H1 (cell line): Measurements from ENCODE around the gene ARHGEF2. TPM values are rescaled to one million over a fixed set of nuclear protein-coding genes. Genes with fewer than 3 reads are reported as not detected.

ENCODE experiments used
- CTCF ChIA-PET: fragments of 300-600 bp; sonication (Branson Sonifier 250); formaldehyde crosslinking; loops from one replicate; lab custom pipeline; 2021; ENCODE audit not compliant: partially characterized antibody; lab: Charles Lee
- POLR2A ChIA-PET: fragments of 300-600 bp; sonication (Branson Sonifier 250); formaldehyde crosslinking; loops from one replicate; lab custom pipeline; 2021; ENCODE audit warnings: inconsistent platforms; ENCODE audit not compliant: partially characterized antibody; lab: Charles Lee
- DNase-seq, 2 experiments: peaks; one replicate each; pipeline versions ENCODE4 v3.0.0 to v3.0.0-alpha.2; 2010 to 2022; ENCODE audit warnings: low spot score in 2 of 2, low read depth in 1 of 2, mixed read lengths in 1 of 2
- FAIRE-seq: peaks from 2 replicates; lab custom pipeline; 2011; peaks lifted over from hg19 to GRCh38; lab: Jason Lieb, UNC
- H2AFZ ChIP-seq: 2 replicates; pipeline ENCODE4 v1.8.1; 2012; ENCODE audit warnings: low read length, inconsistent platforms
- H2AK5ac ChIP-seq: 2 replicates; pipeline ENCODE4 v1.6.1; 2013; ENCODE audit warnings: low read depth, low read length
- H2BK120ac ChIP-seq: replicated peaks from 2 replicates; pipeline ENCODE3; 2013; ENCODE audit warnings: low read depth, low read length, inconsistent platforms
- H2BK12ac ChIP-seq: 2 replicates; pipeline ENCODE4 v1.6.1; 2013; ENCODE audit warnings: low read depth, low read length
- H2BK15ac ChIP-seq: 2 replicates; pipeline ENCODE4 v1.6.1; 2013; ENCODE audit warnings: low read length
- H2BK20ac ChIP-seq: 2 replicates; pipeline ENCODE4 v1.6.1; 2013; ENCODE audit warnings: low read length
- H2BK5ac ChIP-seq: 2 replicates; pipeline ENCODE4 v1.6.1; 2013; ENCODE audit warnings: low read depth, low read length
- H3K14ac ChIP-seq: 2 replicates; pipeline ENCODE4 v1.6.1; 2013; ENCODE audit warnings: inconsistent platforms; ENCODE audit not compliant: insufficient read length
- H3K18ac ChIP-seq: 2 replicates; pipeline ENCODE4 v1.6.1; 2013; ENCODE audit warnings: low read length; ENCODE audit errors: extremely low read depth
- H3K23ac ChIP-seq: 2 replicates; pipeline ENCODE4 v1.6.1; 2013; ENCODE audit warnings: inconsistent platforms; ENCODE audit not compliant: insufficient read length
- H3K23me2 ChIP-seq: 2 replicates; pipeline ENCODE4 v1.6.1; 2013; ENCODE audit warnings: low read depth, low read length
- H3K27ac ChIP-seq: 2 replicates; pipeline ENCODE4 v1.6.1; 2011; ENCODE audit warnings: low read depth, low read length, inconsistent platforms
- H3K27me3 ChIP-seq, 4 experiments: replicated peaks in 1 of 4; 1 replicate in 1 of 4; 2 replicates in 3 of 4; pipeline versions ENCODE4 v1.6.1 to v1.8.1; 2011 to 2013; ENCODE audit warnings: low read length in 3 of 4, mild to moderate bottlenecking in 3 of 4, inconsistent platforms in 2 of 4, mixed read lengths in 2 of 4, moderate library complexity in 1 of 4; ENCODE audit not compliant: control insufficient read depth in 3 of 4, insufficient read depth in 3 of 4; ENCODE audit errors: extremely low read depth in 1 of 4
- H3K36me3 ChIP-seq, 4 experiments: 2 replicates each; pipeline versions ENCODE4 v1.6.1 to v1.8.1; 2011 to 2013; ENCODE audit warnings: mild to moderate bottlenecking in 4 of 4, low read length in 3 of 4, moderate library complexity in 2 of 4, control low read depth in 1 of 4, inconsistent platforms in 1 of 4; ENCODE audit not compliant: insufficient read depth in 4 of 4, control insufficient read depth in 2 of 4
- H3K4ac ChIP-seq: replicated peaks from 2 replicates; pipeline ENCODE3; 2013; ENCODE audit warnings: low read length, low read depth, mixed read lengths, inconsistent platforms; ENCODE audit not compliant: insufficient read length
- H3K4me1 ChIP-seq, 4 experiments: replicated peaks in 1 of 4; 1 replicate in 1 of 4; 2 replicates in 3 of 4; pipeline versions ENCODE4 v1.6.1 to v1.8.1; 2011 to 2013; ENCODE audit warnings: low read length in 3 of 4, inconsistent platforms in 2 of 4, mixed read lengths in 1 of 4; ENCODE audit not compliant: insufficient read depth in 4 of 4, control insufficient read depth in 3 of 4
- H3K4me2 ChIP-seq, 2 experiments: 2 replicates each; pipeline versions ENCODE4 v1.6.1 to v1.8.1; 2011 to 2013; ENCODE audit warnings: low read depth in 2 of 2, low read length in 2 of 2, control low read depth in 1 of 2, inconsistent platforms in 1 of 2, mild to moderate bottlenecking in 1 of 2; ENCODE audit not compliant: insufficient read depth in 1 of 2
- H3K4me3 ChIP-seq, 4 experiments: fragments of 200-600, 300-600 bp in 1 of 4; sonication (generic), shearing (Covaris generic), sonication (Bioruptor Twin) in 1 of 4; 2 replicates each; pipeline versions ENCODE4 v1.5.1 to v1.8.1; 2011 to 2016; ENCODE audit warnings: low read length in 4 of 4, low read depth in 3 of 4, control low read depth in 2 of 4, inconsistent platforms in 2 of 4, mild to moderate bottlenecking in 2 of 4, mixed read lengths in 1 of 4, moderate library complexity in 1 of 4; ENCODE audit not compliant: insufficient read depth in 2 of 4; ENCODE audit errors: extremely low read depth in 1 of 4
- H3K56ac ChIP-seq: replicated peaks from 2 replicates; pipeline ENCODE3; 2013; ENCODE audit warnings: low read depth, mild to moderate bottlenecking, mixed read lengths, low read length, inconsistent platforms; ENCODE audit not compliant: insufficient read length
- H3K79me1 ChIP-seq: 2 replicates; pipeline ENCODE4 v1.6.1; 2013; ENCODE audit warnings: low read depth, low read length, control low read depth
- H3K79me2 ChIP-seq, 2 experiments: 2 replicates each; pipeline versions ENCODE4 v1.6.1 to v1.8.1; 2012 to 2013; ENCODE audit warnings: low read length in 2 of 2, mild to moderate bottlenecking in 2 of 2, inconsistent platforms in 1 of 2; ENCODE audit not compliant: insufficient read depth in 2 of 2, control insufficient read depth in 1 of 2
- H3K9ac ChIP-seq, 4 experiments: replicated peaks in 1 of 4; 1 replicate in 1 of 4; 2 replicates in 3 of 4; pipeline versions ENCODE4 v1.6.1 to v1.8.1; 2011 to 2013; ENCODE audit warnings: low read depth in 3 of 4, low read length in 3 of 4, control low read depth in 2 of 4, mild to moderate bottlenecking in 2 of 4, moderate library complexity in 2 of 4, inconsistent platforms in 1 of 4; ENCODE audit errors: extremely low read depth in 1 of 4
- H3K9me3 ChIP-seq, 2 experiments: 2 replicates each; pipeline versions ENCODE4 v1.6.1 to v1.8.1; 2012 to 2013; ENCODE audit warnings: mild to moderate bottlenecking in 2 of 2, moderate library complexity in 2 of 2, control low read depth in 1 of 2, inconsistent platforms in 1 of 2, low read depth in 1 of 2, low read length in 1 of 2, mixed read lengths in 1 of 2; ENCODE audit not compliant: insufficient read depth in 2 of 2
- H4K20me1 ChIP-seq, 2 experiments: replicated peaks in 1 of 2; 2 replicates each; pipeline versions ENCODE3 to v1.8.1; 2011 to 2013; ENCODE audit warnings: inconsistent platforms in 2 of 2, low read length in 2 of 2, mild to moderate bottlenecking in 1 of 2; ENCODE audit not compliant: insufficient read depth in 2 of 2, control insufficient read depth in 1 of 2
- H4K5ac ChIP-seq: 2 replicates; pipeline ENCODE4 v1.6.1; 2013; ENCODE audit warnings: low read length, low read depth, mixed read lengths, inconsistent platforms; ENCODE audit not compliant: insufficient read length
- H4K8ac ChIP-seq: 2 replicates; pipeline ENCODE4 v1.8.0; 2013; ENCODE audit warnings: mild to moderate bottlenecking, moderate library complexity, low read length, inconsistent platforms; ENCODE audit not compliant: insufficient read depth; ENCODE audit errors: extremely low read depth
- H4K91ac ChIP-seq: replicated peaks from 2 replicates; pipeline ENCODE3; 2013; ENCODE audit warnings: low read length, mixed read lengths, inconsistent platforms; ENCODE audit not compliant: insufficient read length
- ASH2L ChIP-seq: fragments of 200-600, 300-600 bp; sonication (generic); IDR thresholded peaks from one replicate; pipeline ENCODE4 v1.7.1; 2017; ENCODE audit warnings: low read length
- GTF2F1 ChIP-seq: IDR thresholded peaks from 2 replicates; pipeline ENCODE4 v1.6.1; 2012; ENCODE audit warnings: low read depth, low read length, improper control_type of control experiment, borderline replicate concordance
- TAF1 ChIP-seq: IDR thresholded peaks from 2 replicates; pipeline ENCODE4 v1.6.1; 2011; ENCODE audit warnings: mild to moderate bottlenecking, low read depth, low read length
- WGBS, 2 experiments: shearing (Covaris generic) in 1 of 2; methylation state at CpG; one replicate each; pipeline versions ENCODE4 v1.1.6 to v1.1.7; 2013 to 2015; ENCODE audit warnings: low lambda C conversion rate in 2 of 2, mixed read lengths in 2 of 2, inconsistent platforms in 1 of 2, low coverage in 1 of 2, missing lambda C conversion rate in 1 of 2; ENCODE audit not compliant: insufficient replicate concordance in 2 of 2, insufficient coverage in 1 of 2, insufficient read length in 1 of 2; ENCODE audit errors: extremely low coverage in 1 of 2, missing lambda C conversion rate in 1 of 2; 5-methylcytosine and 5-hydroxymethylcytosine counted together
- polyA plus RNA-seq, 7 experiments: library from polyadenylated mRNA; depleted of rRNA in 3 of 7; stranded (reverse) in 5 of 7; unstranded in 2 of 7; fragments of >200 nt in 5 of 7; fragments of 200-250 nt in 2 of 7; gene quantifications; 1 replicate in 5 of 7; 2 replicates in 1 of 7; 4 replicates in 1 of 7; pipeline versions ENCODE4 v1.2.1 to v1.2.3, GENCODE V29; 2011 to 2013; ENCODE audit warnings: missing spikeins in 2 of 7, mixed read lengths in 2 of 7
- total RNA-seq: library from RNA; stranded (reverse); fragmentation: NEBNext Ultra II Directional; extraction: Animal tissue kit (Norgen Biotek cat#: 25700); gene quantifications from 2 replicates; pipeline ENCODE4 v1.2.1, GENCODE V29; 2021

ARHGEF2 gene
- total and polyA plus RNA-seq, 2 of the 8 experiments (the other 6 are each of a cell fraction or from before 2014, with no cell fraction given): 42.7 to 80.5 TPM

DNA sequence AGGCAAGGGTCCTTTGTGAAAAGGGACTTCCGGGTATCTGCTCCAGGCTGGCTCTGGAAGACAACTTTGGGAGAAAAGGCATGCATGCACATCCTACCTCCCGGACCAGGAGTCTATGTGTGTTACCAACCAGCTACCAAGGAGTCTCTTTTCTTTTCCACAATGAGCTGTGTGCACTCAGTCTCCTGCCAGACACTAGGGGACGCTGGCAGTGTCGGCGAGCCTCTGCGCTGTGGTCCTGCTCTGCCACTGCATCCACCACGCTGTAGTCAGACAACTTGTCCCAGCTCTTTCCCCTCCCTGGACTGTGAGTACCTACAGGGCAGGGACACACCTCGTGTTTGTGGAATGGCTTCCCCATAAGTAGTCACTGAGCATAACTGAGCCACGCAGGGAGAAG, 47.5 kb upstream of the ARHGEF2 start:
- Histone ChIP-seq H3K4ac (no peak overlapping the region), H3K4me2 (0 out of 4 replicates have a peak overlapping the region, but pooled peaks of 1 of the 2 experiments have one; percentile 25), H4K5ac (no peak overlapping the region), H2AK5ac (no peak overlapping the region), H2AFZ (peak overlapping the region; percentile 99), H3K79me1 (no peaks in the 10 kb centered on the region), H3K4me1 (peaks cover 0 to 3% (median 0%) of the 10 kb centered on the region in 4 experiments; a peak in 3 of 7 replicates), H2BK12ac (no peak overlapping the region), H3K23ac (no peak overlapping the region), H2BK15ac (no peak overlapping the region), H3K79me2 (no peaks in the 10 kb centered on the region), H4K20me1 (peaks cover 0 to 2% of the 10 kb centered on the region in 2 experiments), H3K18ac (no peak overlapping the region), H4K91ac (no peak overlapping the region), H3K9ac (no peak overlapping the region; a peak in 1 of 7 replicates), H4K8ac (no peak overlapping the region; the same call in 1 of the 2 replicates), H2BK5ac (no peak overlapping the region), H3K23me2 (no peaks in the 10 kb centered on the region; the same call in 1 of the 2 replicates), H3K4me3 (no peak overlapping the region), H3K27ac (no peak overlapping the region), H2BK120ac (no peak overlapping the region), H3K56ac (no peak overlapping the region), H2BK20ac (no peak overlapping the region), H3K14ac (no peak overlapping the region), H3K27me3 (peaks cover 0 to 4% (median under 1%) of the 10 kb centered on the region in 4 experiments; a peak in 1 of 7 replicates), H3K36me3 (no peaks in the 10 kb centered on the region), H3K9me3 (no peaks in the 10 kb centered on the region)
- peak; percentile 42 for FAIRE-seq
- POLR2A ChIA-PET: interaction anchor here (1.0 kb wide), 1 partner anchor 49 kb away, joined by 3 read pairs; no protein-coding TSS in a partner anchor
- 18% methylated on average over 9 of the region's 9 CpGs; no CpG with 5 or more reads in 1 of the 2 experiments for WGBS, 2 experiments
- DNase-seq: peak; percentile 47 to 73
- CTCF ChIA-PET: interaction anchor here (0.6 to 2.2 kb wide), 28 partner anchors 8 to 317 kb away, joined by 3 to 19 read pairs (median 3); no protein-coding TSS in a partner anchor
- 0 out of 2 replicates have a peak, but pooled peaks have one; percentile 26 for TF ChIP-seq TAF1
- no peak for TF ChIP-seq ASH2L
- no peak for TF ChIP-seq GTF2F1
